ENCODE results near the gene GLT8D1.

GLT8D1 gene

GRCh38 chr3:52690560-52690959 is 15.0 kb downstream of the GLT8D1 start:
- no peak for TF ChIP-seq CTCF (IDR thresholded peaks at IDR 0.05; ENCODE audit: borderline replicate concordance, control extremely low read depth, extremely low read depth, insufficient read depth, missing control alignments)
- in situ Hi-C loops (cut with MboI; ENCODE audit: low sequenced_read_pairs, unreplicated experiment), result no loop called here
- DNase-seq (ENCODE audit: low spot score), result no peak

- no peak for TF ChIP-seq CTCF (IDR thresholded peaks at IDR 0.05; ENCODE audit: borderline replicate concordance, control extremely low read depth, extremely low read depth, insufficient read depth, missing control alignments)
- in situ Hi-C loops (cut with MboI; ENCODE audit: low sequenced_read_pairs, unreplicated experiment), result no loop called here
- DNase-seq (ENCODE audit: low spot score), result no peak
Observed at GRCh38 chr3:52689151-52689550, 16.4 kb downstream of the GLT8D1 start.

GRCh38 chr3:52688266-52688665 is 17.3 kb downstream of the GLT8D1 start:
- in situ Hi-C loops (cut with MboI; ENCODE audit: low sequenced_read_pairs, unreplicated experiment), result no loop called here

GRCh38 chr3:52685709-52686691 is 19.6 kb downstream of the GLT8D1 start, which contains the start of the genes GNL3 and PBRM1:
GNL3 (plus strand) TSS chr3:52686032; CDS start chr3:52686093, 61 bp downstream.
PBRM1 (minus strand) TSS chr3:52685913.
- TF ChIP-seq CTCF (IDR thresholded peaks at IDR 0.05; ENCODE audit: borderline replicate concordance, control extremely low read depth, extremely low read depth, insufficient read depth, missing control alignments), result no peak
- in situ Hi-C loops (cut with MboI; ENCODE audit: low sequenced_read_pairs, unreplicated experiment), result no loop called here
- DNase-seq (ENCODE audit: low spot score), result peak; percentile 93

More at GRCh38 chr3:52688266-52688665, 17.3 kb downstream of the GLT8D1 start:
- TF ChIP-seq CTCF (IDR thresholded peaks at IDR 0.05; ENCODE audit: borderline replicate concordance, control extremely low read depth, extremely low read depth, insufficient read depth, missing control alignments), result no peak
- DNase-seq (ENCODE audit: low spot score), result no peak

GRCh38 chr3:52685285-52685708 is 20.3 kb downstream of the GLT8D1 start:
- in situ Hi-C loops (cut with MboI; ENCODE audit: low sequenced_read_pairs, unreplicated experiment), result no loop called here
- peak; percentile 94 for DNase-seq (ENCODE audit: low spot score)

GRCh38 chr3:52684184-52684583 is 21.4 kb downstream of the GLT8D1 start:
- DNase-seq (ENCODE audit: low spot score), result no peak
- in situ Hi-C loops (cut with MboI; ENCODE audit: low sequenced_read_pairs, unreplicated experiment), result no loop called here
- no peak for TF ChIP-seq CTCF (IDR thresholded peaks at IDR 0.05; ENCODE audit: borderline replicate concordance, control extremely low read depth, extremely low read depth, insufficient read depth, missing control alignments)

More at GRCh38 chr3:52685285-52685708, 20.3 kb downstream of the GLT8D1 start:
- TF ChIP-seq CTCF (IDR thresholded peaks at IDR 0.05; ENCODE audit: borderline replicate concordance, control extremely low read depth, extremely low read depth, insufficient read depth, missing control alignments), result no peak

Data from GM13976 (cell line).